ENCODE data around the gene KCNAB2. TPM values are rescaled to one million over a fixed set of nuclear protein-coding genes. Genes with fewer than 3 reads are reported as not detected.

The KCNAB2 gene
- total RNA-seq, 1 experiment from 2014 or later: 4.7 TPM

GRCh38 chr1:6108476-6108875, 62.8 kb downstream of the KCNAB2 start:
- no peak overlapping the region for H3K4me3 Mint-ChIP-seq (ENCODE audit: low read depth, unreplicated experiment)
- H3K27ac Mint-ChIP-seq (ENCODE audit: unreplicated experiment): no peak overlapping the region
- peaks cover 66% of the 10 kb centered on the region for H3K27me3 Mint-ChIP-seq (ENCODE audit: unreplicated experiment)
- intact Hi-C loops (cut with micrococcal nuclease; ENCODE audit: unreplicated experiment): loop anchor here (2.0 kb wide), 2 partner anchors 62 to 136 kb away; partner anchors contain the start of gene HES3
- DNase-seq: no peak
- no peaks in the 10 kb centered on the region for H3K4me1 Mint-ChIP-seq (ENCODE audit: low read depth, unreplicated experiment)
- TF ChIP-seq CTCF (IDR thresholded peaks at IDR 0.05; ENCODE audit: unreplicated experiment): no peak
- BruUV-seq (replicated peaks): no TSS peak
- H3K9me3 Mint-ChIP-seq (ENCODE audit: low read depth, unreplicated experiment): peaks cover 2% of the 10 kb centered on the region
- no peaks in the 10 kb centered on the region for H3K36me3 Mint-ChIP-seq (ENCODE audit: insufficient read depth, unreplicated experiment)
- CTCF ChIA-PET: interaction anchor here (0.7 to 1.1 kb wide), 3 partner anchors 63 to 136 kb away, joined by 5 to 18 read pairs (median 7); no protein-coding TSS in a partner anchor

- DNase-seq: peak; percentile 66
- Mint-ChIP-seq H3K36me3 (ENCODE audit: insufficient read depth, unreplicated experiment) (no peaks in the 10 kb centered on the region), H3K27ac (ENCODE audit: unreplicated experiment) (no peak overlapping the region), H3K4me3 (ENCODE audit: low read depth, unreplicated experiment) (no peak overlapping the region), H3K27me3 (ENCODE audit: unreplicated experiment) (peaks cover 70% of the 10 kb centered on the region), H3K4me1 (ENCODE audit: low read depth, unreplicated experiment) (no peaks in the 10 kb centered on the region), H3K9me3 (ENCODE audit: low read depth, unreplicated experiment) (peaks cover 2% of the 10 kb centered on the region)
- no peak for TF ChIP-seq CTCF (IDR thresholded peaks at IDR 0.05; ENCODE audit: unreplicated experiment)
- intact Hi-C loops (cut with micrococcal nuclease; ENCODE audit: unreplicated experiment): loop anchor here (2.0 kb wide), 2 partner anchors 62 to 136 kb away; partner anchors contain the start of gene HES3
- no TSS peak for BruUV-seq (replicated peaks)
- CTCF ChIA-PET: interaction anchor here (0.7 to 1.1 kb wide), 3 partner anchors 63 to 136 kb away, joined by 5 to 18 read pairs (median 7); no protein-coding TSS in a partner anchor
Observed at GRCh38 chr1:6108937-6109614, 63.4 kb downstream of the KCNAB2 start.

GRCh38 chr1:6109688-6110087, 64.0 kb downstream of the KCNAB2 start:
- no peaks in the 10 kb centered on the region for H3K4me1 Mint-ChIP-seq (ENCODE audit: low read depth, unreplicated experiment)
- intact Hi-C loops (cut with micrococcal nuclease; ENCODE audit: unreplicated experiment): loop anchor here (2.0 kb wide), 2 partner anchors 61 to 135 kb away; partner anchors contain the start of gene HES3
- peaks cover 70% of the 10 kb centered on the region for H3K27me3 Mint-ChIP-seq (ENCODE audit: unreplicated experiment)
- CTCF ChIA-PET: no interaction called here
- BruUV-seq (replicated peaks): no TSS peak
- no peak for DNase-seq
- TF ChIP-seq CTCF (IDR thresholded peaks at IDR 0.05; ENCODE audit: unreplicated experiment): no peak
- no peaks in the 10 kb centered on the region for H3K36me3 Mint-ChIP-seq (ENCODE audit: insufficient read depth, unreplicated experiment)
- no peak overlapping the region for H3K4me3 Mint-ChIP-seq (ENCODE audit: low read depth, unreplicated experiment)
- H3K9me3 Mint-ChIP-seq (ENCODE audit: low read depth, unreplicated experiment): peaks cover 2% of the 10 kb centered on the region
- H3K27ac Mint-ChIP-seq (ENCODE audit: unreplicated experiment): no peak overlapping the region

GRCh38 chr1:6110326-6110725, 64.6 kb downstream of the KCNAB2 start:
- Mint-ChIP-seq H3K4me1 (ENCODE audit: low read depth, unreplicated experiment) (no peaks in the 10 kb centered on the region), H3K27me3 (ENCODE audit: unreplicated experiment) (peaks cover 70% of the 10 kb centered on the region), H3K4me3 (ENCODE audit: low read depth, unreplicated experiment) (no peak overlapping the region), H3K36me3 (ENCODE audit: insufficient read depth, unreplicated experiment) (no peaks in the 10 kb centered on the region), H3K27ac (ENCODE audit: unreplicated experiment) (no peak overlapping the region), H3K9me3 (ENCODE audit: low read depth, unreplicated experiment) (peaks cover 2% of the 10 kb centered on the region)
- intact Hi-C loops (cut with micrococcal nuclease; ENCODE audit: unreplicated experiment): no loop called here
- CTCF ChIA-PET: no interaction called here
- DNase-seq: no peak
- BruUV-seq (replicated peaks): no TSS peak
- TF ChIP-seq CTCF (IDR thresholded peaks at IDR 0.05; ENCODE audit: unreplicated experiment): no peak
